ENCODE results near the gene MAGEA8.

DNA sequence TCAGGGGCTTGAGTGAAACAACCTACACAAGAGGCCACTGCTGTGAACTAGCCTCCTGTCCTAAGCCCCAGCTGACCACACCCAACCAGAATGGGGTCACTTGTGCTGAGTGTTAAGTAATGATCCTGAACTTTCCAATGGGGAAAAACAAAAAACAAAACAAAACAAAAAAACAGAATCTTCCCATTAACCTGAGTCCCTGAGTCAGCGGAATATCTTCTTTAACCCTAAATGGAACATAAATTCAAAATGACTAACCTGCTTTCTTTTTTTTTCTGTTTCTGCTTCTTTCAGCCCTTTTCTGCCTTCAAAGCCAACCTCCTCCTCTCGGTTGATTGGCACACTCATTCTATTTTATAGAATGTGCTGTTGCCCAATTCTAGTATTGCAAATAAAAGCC, 31.2 kb upstream of the MAGEA8 start:
- TF ChIP-seq POLR2AphosphoS5 (IDR thresholded peaks at IDR 0.05) (no peak), POLR2A (IDR thresholded peaks at IDR 0.05) (no peak), EP300 (IDR thresholded peaks at IDR 0.05) (no peak)
- TF ChIP-seq, protein P1, sequence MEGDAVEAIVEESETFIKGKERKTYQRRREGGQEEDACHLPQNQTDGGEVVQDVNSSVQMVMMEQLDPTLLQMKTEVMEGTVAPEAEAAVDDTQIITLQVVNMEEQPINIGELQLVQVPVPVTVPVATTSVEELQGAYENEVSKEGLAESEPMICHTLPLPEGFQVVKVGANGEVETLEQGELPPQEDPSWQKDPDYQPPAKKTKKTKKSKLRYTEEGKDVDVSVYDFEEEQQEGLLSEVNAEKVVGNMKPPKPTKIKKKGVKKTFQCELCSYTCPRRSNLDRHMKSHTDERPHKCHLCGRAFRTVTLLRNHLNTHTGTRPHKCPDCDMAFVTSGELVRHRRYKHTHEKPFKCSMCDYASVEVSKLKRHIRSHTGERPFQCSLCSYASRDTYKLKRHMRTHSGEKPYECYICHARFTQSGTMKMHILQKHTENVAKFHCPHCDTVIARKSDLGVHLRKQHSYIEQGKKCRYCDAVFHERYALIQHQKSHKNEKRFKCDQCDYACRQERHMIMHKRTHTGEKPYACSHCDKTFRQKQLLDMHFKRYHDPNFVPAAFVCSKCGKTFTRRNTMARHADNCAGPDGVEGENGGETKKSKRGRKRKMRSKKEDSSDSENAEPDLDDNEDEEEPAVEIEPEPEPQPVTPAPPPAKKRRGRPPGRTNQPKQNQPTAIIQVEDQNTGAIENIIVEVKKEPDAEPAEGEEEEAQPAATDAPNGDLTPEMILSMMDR (IDR thresholded peaks at IDR 0.05) = no peak
